Stomach (tissue), 4 donors: ENCODE results near the gene NEO1.

Source experiments
- EP300 ChIP-seq: sonication (generic); formaldehyde crosslinking; IDR thresholded peaks from one replicate; pipeline ENCODE4 v1.6.1; 2017; ENCODE audit warnings: antibody characterized with exemption
- POLR2A ChIP-seq, 4 donors: fragments of 450-650 bp; IDR thresholded peaks; one replicate each; pipeline ENCODE4 v1.6.1; 2016; ENCODE audit warnings: antibody characterized with exemption in 4 of 4, control low read depth in 2 of 4, mild to moderate bottlenecking in 1 of 4, moderate library complexity in 1 of 4
- POLR2AphosphoS5 ChIP-seq, 3 donors: sonication (generic); formaldehyde crosslinking; IDR thresholded peaks; one replicate each; pipeline ENCODE4 v1.6.1; 2016; ENCODE audit warnings: antibody characterized with exemption in 3 of 3
- TF ChIP-seq, protein P1 (sequence below), 7 experiments: fragments of 450-650 bp in 4 of 7; fragments of 200-600 bp in 3 of 7; sonication (generic) in 3 of 7; IDR thresholded peaks; one replicate each; pipeline ENCODE4 v1.5.1; 2016 to 2019; ENCODE audit warnings: antibody characterized with exemption in 7 of 7, control low read depth in 2 of 7, mild to moderate bottlenecking in 1 of 7

GRCh38 chr15:73019601-73020146 lies 32.6 kb upstream of the NEO1 start:
- TF ChIP-seq, protein P1, sequence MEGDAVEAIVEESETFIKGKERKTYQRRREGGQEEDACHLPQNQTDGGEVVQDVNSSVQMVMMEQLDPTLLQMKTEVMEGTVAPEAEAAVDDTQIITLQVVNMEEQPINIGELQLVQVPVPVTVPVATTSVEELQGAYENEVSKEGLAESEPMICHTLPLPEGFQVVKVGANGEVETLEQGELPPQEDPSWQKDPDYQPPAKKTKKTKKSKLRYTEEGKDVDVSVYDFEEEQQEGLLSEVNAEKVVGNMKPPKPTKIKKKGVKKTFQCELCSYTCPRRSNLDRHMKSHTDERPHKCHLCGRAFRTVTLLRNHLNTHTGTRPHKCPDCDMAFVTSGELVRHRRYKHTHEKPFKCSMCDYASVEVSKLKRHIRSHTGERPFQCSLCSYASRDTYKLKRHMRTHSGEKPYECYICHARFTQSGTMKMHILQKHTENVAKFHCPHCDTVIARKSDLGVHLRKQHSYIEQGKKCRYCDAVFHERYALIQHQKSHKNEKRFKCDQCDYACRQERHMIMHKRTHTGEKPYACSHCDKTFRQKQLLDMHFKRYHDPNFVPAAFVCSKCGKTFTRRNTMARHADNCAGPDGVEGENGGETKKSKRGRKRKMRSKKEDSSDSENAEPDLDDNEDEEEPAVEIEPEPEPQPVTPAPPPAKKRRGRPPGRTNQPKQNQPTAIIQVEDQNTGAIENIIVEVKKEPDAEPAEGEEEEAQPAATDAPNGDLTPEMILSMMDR (IDR thresholded peaks at IDR 0.05), result no peak
- TF ChIP-seq POLR2A (IDR thresholded peaks at IDR 0.05) (no peak), POLR2AphosphoS5 (IDR thresholded peaks at IDR 0.05) (no peak), EP300 (no peak)
